Calu3 (cell line): ENCODE data around the gene CYTH1. TPM values are rescaled to one million over a fixed set of nuclear protein-coding genes. Genes with fewer than 3 reads are reported as not detected.

Experiments
- BruUV-seq: library from RNA; stranded (reverse); fragments of 400-500 nt; replicated peaks from 2 replicates; lab custom pipeline; 2021; lab: Mats Ljungman, UMichigan
- CTCF ChIA-PET: fragments of 300-600 bp; sonication (Branson Sonifier 250); formaldehyde crosslinking; loops from one replicate; lab custom pipeline; 2022; ENCODE audit warnings: antibody characterized with exemption; lab: Charles Lee
- DNase-seq: peaks from one replicate; pipeline ENCODE4 v3.0.0; 2022
- H3K27ac Mint-ChIP-seq: one replicate; pipeline ENCODE4 v1.8.0; 2022; ENCODE audit warnings: mixed read lengths; ENCODE audit not compliant: unreplicated experiment
- H3K27me3 Mint-ChIP-seq: one replicate; pipeline ENCODE4 v1.8.0; 2022; ENCODE audit warnings: mixed read lengths; ENCODE audit not compliant: unreplicated experiment
- H3K36me3 Mint-ChIP-seq: one replicate; pipeline ENCODE4 v1.8.0; 2022; ENCODE audit warnings: mild to moderate bottlenecking, moderate library complexity, mixed read lengths; ENCODE audit not compliant: insufficient read depth, unreplicated experiment
- H3K4me1 Mint-ChIP-seq: one replicate; pipeline ENCODE4 v1.8.0; 2022; ENCODE audit warnings: mild to moderate bottlenecking, low read depth, mixed read lengths; ENCODE audit not compliant: unreplicated experiment
- H3K4me3 Mint-ChIP-seq: one replicate; pipeline ENCODE4 v1.8.0; 2022; ENCODE audit warnings: mild to moderate bottlenecking, low read depth, moderate library complexity, mixed read lengths; ENCODE audit not compliant: unreplicated experiment
- H3K9me3 Mint-ChIP-seq: one replicate; pipeline ENCODE4 v1.8.0; 2022; ENCODE audit warnings: low read depth, mixed read lengths; ENCODE audit not compliant: unreplicated experiment
- CTCF ChIP-seq: fragments of 200-600 bp; IDR thresholded peaks from one replicate; pipeline ENCODE4 v1.8.0; 2022; ENCODE audit warnings: antibody characterized with exemption; ENCODE audit not compliant: unreplicated experiment
- intact Hi-C: fragments of 100-400 bp; cut with micrococcal nuclease; formaldehyde crosslinking; loops from one replicate; pipeline ENCODE4 v1.10.0; 2022; ENCODE audit not compliant: unreplicated experiment
- total RNA-seq: library from RNA; stranded (reverse); gene quantifications from 2 replicates; pipeline ENCODE4 v1.2.3, GENCODE V29; 2022

Gene CYTH1
- total RNA-seq, 1 experiment from 2014 or later = 40.5 TPM

DNA sequence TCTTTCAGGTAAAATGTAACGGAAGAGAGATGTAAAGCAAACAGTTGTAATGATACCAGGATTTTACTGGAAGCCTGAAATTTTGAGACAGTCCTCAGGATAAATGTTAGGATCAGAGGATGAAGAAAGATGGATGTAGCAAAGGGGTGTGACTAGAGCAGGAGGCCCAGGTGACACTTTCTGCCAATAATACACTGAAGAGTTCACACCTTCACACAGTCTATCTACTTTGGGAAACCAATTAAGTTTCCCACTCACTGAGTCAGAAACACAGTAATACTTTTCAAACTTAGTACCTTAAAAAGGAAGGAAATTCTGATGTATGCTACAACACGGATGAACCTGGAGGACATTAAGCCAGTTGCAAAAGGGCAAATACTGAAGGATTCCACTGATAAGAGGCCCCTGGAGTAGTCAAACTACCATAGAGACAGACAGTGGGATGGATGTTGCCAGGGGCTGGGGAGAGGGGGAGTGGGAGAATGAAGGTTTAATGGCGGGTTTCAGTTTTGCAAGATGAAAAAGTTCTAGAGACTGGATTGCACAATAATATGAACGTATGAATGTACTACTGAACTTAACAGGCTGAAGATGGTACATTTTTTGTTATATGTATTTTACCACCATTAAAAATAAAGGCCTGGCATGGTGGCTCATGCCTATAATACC is 62.3 kb downstream of the CYTH1 start:
- no peak for DNase-seq
- Mint-ChIP-seq H3K9me3 (no peaks in the 10 kb centered on the region), H3K4me3 (no peak overlapping the region), H3K4me1 (peaks cover 55% of the 10 kb centered on the region), H3K27ac (no peak overlapping the region), H3K27me3 (no peaks in the 10 kb centered on the region), H3K36me3 (peaks cover 15% of the 10 kb centered on the region)
- no peak for TF ChIP-seq CTCF
- no TSS peak for BruUV-seq
- intact Hi-C loops = no loop called here
- CTCF ChIA-PET = interaction anchor here (2.1 kb wide), 1 partner anchor 17 kb away, joined by 12 read pairs; no protein-coding TSS in a partner anchor

DNA sequence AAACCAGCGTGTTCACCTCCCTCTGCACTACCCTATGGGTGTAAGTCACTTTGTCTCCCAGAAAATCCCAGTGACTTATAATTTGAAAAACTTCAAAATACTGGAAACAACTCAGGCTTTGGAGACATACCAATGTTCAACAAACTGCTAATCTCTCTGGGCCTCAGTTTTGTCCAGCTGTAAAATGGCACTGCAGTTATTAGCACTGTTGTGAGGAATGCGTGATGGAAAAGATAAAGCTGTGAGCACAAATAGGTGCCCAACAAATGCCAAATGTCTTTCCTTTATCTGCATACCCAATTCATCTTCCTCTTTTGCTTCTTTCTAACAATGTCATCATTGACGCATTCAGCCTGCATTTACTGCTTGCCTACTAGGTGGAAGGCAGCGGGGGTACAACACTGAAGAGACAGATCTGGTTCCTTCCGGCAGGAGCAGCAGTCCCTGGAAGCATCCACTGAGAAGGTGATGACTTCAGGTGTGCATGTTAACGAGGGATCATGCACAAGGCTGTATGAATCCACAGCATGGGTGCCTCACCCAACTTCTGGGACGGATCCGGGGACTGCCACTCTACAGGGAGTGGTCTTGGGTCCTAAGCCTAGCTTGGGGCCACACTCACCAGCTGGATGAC is 63.4 kb downstream of the CYTH1 start:
- H3K27ac Mint-ChIP-seq = peak overlapping the region; percentile 33
- peak overlapping the region; percentile 72 for H3K4me3 Mint-ChIP-seq
- peaks cover 19% of the 10 kb centered on the region for H3K36me3 Mint-ChIP-seq
- no peaks in the 10 kb centered on the region for H3K27me3 Mint-ChIP-seq
- BruUV-seq = no TSS peak
- no peak for TF ChIP-seq CTCF
- CTCF ChIA-PET = interaction anchor here (0.6 to 2.1 kb wide), 2 partner anchors 18 to 294 kb away, joined by 4 to 12 read pairs; no protein-coding TSS in a partner anchor
- intact Hi-C loops = no loop called here
- peaks cover 50% of the 10 kb centered on the region for H3K4me1 Mint-ChIP-seq
- no peak for DNase-seq
- no peaks in the 10 kb centered on the region for H3K9me3 Mint-ChIP-seq

GRCh38 chr17:78717431-78717980 is 64.6 kb downstream of the CYTH1 start:
- Mint-ChIP-seq H3K4me1 (peaks cover 50% of the 10 kb centered on the region), H3K36me3 (peaks cover 19% of the 10 kb centered on the region), H3K27me3 (no peaks in the 10 kb centered on the region), H3K4me3 (peak overlapping the region; percentile 72), H3K27ac (peak overlapping the region; percentile 37), H3K9me3 (no peaks in the 10 kb centered on the region)
- peak; percentile 16 for DNase-seq
- no TSS peak for BruUV-seq
- intact Hi-C loops = no loop called here
- CTCF ChIA-PET = interaction anchor here (2.1 kb wide), 1 partner anchor 20 kb away, joined by 12 read pairs; no protein-coding TSS in a partner anchor
- no peak for TF ChIP-seq CTCF

- TF ChIP-seq CTCF = no peak
- H3K27me3 Mint-ChIP-seq = no peaks in the 10 kb centered on the region
- H3K9me3 Mint-ChIP-seq = no peaks in the 10 kb centered on the region
- intact Hi-C loops = no loop called here
- BruUV-seq = no TSS peak
- H3K36me3 Mint-ChIP-seq = peaks cover 19% of the 10 kb centered on the region
- CTCF ChIA-PET = interaction anchor here (0.5 to 1.1 kb wide), 2 partner anchors 21 to 179 kb away, joined by 3 to 4 read pairs; no protein-coding TSS in a partner anchor
- H3K4me3 Mint-ChIP-seq = peak overlapping the region; percentile 72
- DNase-seq = peak; percentile 70
- H3K27ac Mint-ChIP-seq = peak overlapping the region; percentile 37
- peaks cover 50% of the 10 kb centered on the region for H3K4me1 Mint-ChIP-seq
These were observed 65.2 kb downstream of the CYTH1 start for GRCh38 chr17:78716814-78717393.
